Right cardiac atrium (tissue), 5 donors: Measurements from ENCODE around the gene C11orf97. TPM values are rescaled to one million over a fixed set of nuclear protein-coding genes. Genes with fewer than 3 reads are reported as not detected.
A peak's percentile ranks its signal among the peaks of the same experiment; 100 is the strongest.
"Not testable (repeated sequence)": the region's sequence is repeated elsewhere in the genome, so short reads cannot be mapped to it uniquely, and the experiment has no call there.

Experiments used
- ATAC-seq, 2 donors: fragments of 200-7000 bp; cut with Tn5 transposase; one replicate each; pipeline versions ENCODE4 v1.8.0 to v1.9.1; 2020; ENCODE audit warnings: moderate library complexity in 2 of 2, mild to moderate bottlenecking in 1 of 2
- DNase-seq, 3 donors: peaks; one replicate each; pipeline ENCODE4 v3.0.0-alpha.2; 2020
- H3K27ac ChIP-seq: one replicate; pipeline ENCODE4 v1.5.1; 2013; ENCODE audit warnings: mild to moderate bottlenecking, low read length, control low read depth, moderate library complexity
- H3K27me3 ChIP-seq: one replicate; pipeline ENCODE4 v1.6.1; 2013; ENCODE audit not compliant: control insufficient read depth, insufficient read depth
- H3K4me1 ChIP-seq: one replicate; pipeline ENCODE4 v1.6.1; 2013; ENCODE audit warnings: low read length; ENCODE audit not compliant: control insufficient read depth, insufficient read depth
- H3K4me3 ChIP-seq: one replicate; pipeline ENCODE4 v1.5.1; 2013; ENCODE audit warnings: low read length, control low read depth
- H3K9me3 ChIP-seq: one replicate; pipeline ENCODE4 v1.6.1; 2013; ENCODE audit warnings: low read length; ENCODE audit not compliant: control insufficient read depth
- WGBS: extraction: QIAGEN DNeasy Blood & Tissue Kit; methylation state at CpG from one replicate; pipeline ENCODE4 v1.1.7; 2013; 5-methylcytosine and 5-hydroxymethylcytosine counted together
- intact Hi-C, 4 donors: fragments of 100-400 bp; cut with DNase I; formaldehyde crosslinking; loops; one replicate each; pipeline versions ENCODE4 v1.11.0 to v1.14.0; 2022 to 2023
- polyA plus RNA-seq: library from polyadenylated mRNA; stranded (reverse); fragments of 200-250 nt; gene quantifications from one replicate; pipeline ENCODE4 v1.2.3, GENCODE V29; 2013
- total RNA-seq, 4 donors: library from RNA; stranded (reverse); fragmentation: NEBNext Ultra II Directional; extraction: Animal tissue kit (Norgen Biotek cat#: 25700); gene quantifications; one replicate each; pipeline ENCODE4 v1.2.1, GENCODE V29; 2021
- donor health status: healthy with polysubstance abuse.
- donor health status: DM: no; HTN: yes; CAD: no.
- donor health status: DM: no; HTN: no; CAD: no.
- donor health status: DM: no; HTN: yes; CAD: no; lungs with severe emphysema.
- donor health status: DM: yes; HTN: yes; CAD: no.

Gene C11orf97
- total and polyA plus RNA-seq, 5 donors: not detected

- DNase-seq: no peak
- no peak overlapping the region for H3K27ac ChIP-seq
- H3K9me3 ChIP-seq: no peaks in the 10 kb centered on the region
- intact Hi-C loops: no loop called here
- H3K27me3 ChIP-seq: no peaks in the 10 kb centered on the region
- no peak overlapping the region for H3K4me3 ChIP-seq
- H3K4me1 ChIP-seq: no peaks in the 10 kb centered on the region
- 83% methylated on average over 2 of the region's 2 CpGs for WGBS
- ATAC-seq: no peak
These were observed 47.1 kb downstream of the C11orf97 start for GRCh38 chr11:94559361-94559760.

GRCh38 chr11:94560834-94561233, 48.6 kb downstream of the C11orf97 start:
- Histone ChIP-seq H3K27ac (no peak overlapping the region), H3K9me3 (no peaks in the 10 kb centered on the region), H3K4me1 (no peaks in the 10 kb centered on the region), H3K4me3 (no peak overlapping the region), H3K27me3 (no peaks in the 10 kb centered on the region)
- intact Hi-C loops: loop anchor here in 3 of 4 donors (5.0 kb wide), 2 partner anchors 34 to 39 kb away; no protein-coding TSS in a partner anchor
- WGBS: 86% methylated on average over 3 of the region's 3 CpGs
- ATAC-seq (no peak), DNase-seq (no peak)

GRCh38 chr11:94563176-94563847, 51.1 kb downstream of the C11orf97 start:
- peak; percentile 95 to 97 for ATAC-seq
- Histone ChIP-seq H3K4me3 (no peak overlapping the region), H3K4me1 (no peaks in the 10 kb centered on the region), H3K9me3 (no peaks in the 10 kb centered on the region), H3K27ac (no peak overlapping the region), H3K27me3 (no peaks in the 10 kb centered on the region)
- intact Hi-C loops: loop anchor here in 3 of 4 donors (5.0 kb wide), 2 partner anchors 36 to 41 kb away; no protein-coding TSS in a partner anchor
- no peak for DNase-seq
- WGBS: 35% methylated on average over 4 of the region's 4 CpGs

- Histone ChIP-seq H3K27me3 (no peaks in the 10 kb centered on the region), H3K4me1 (no peaks in the 10 kb centered on the region), H3K9me3 (no peaks in the 10 kb centered on the region), H3K4me3 (no peak overlapping the region), H3K27ac (no peak overlapping the region)
- ATAC-seq (no peak), DNase-seq (no peak)
- 68% methylated on average over 8 of the region's 8 CpGs for WGBS
- intact Hi-C loops: loop anchor here in 3 of 4 donors (5.0 kb wide), 2 partner anchors 37 to 42 kb away; no protein-coding TSS in a partner anchor
These were observed 51.7 kb downstream of the C11orf97 start for GRCh38 chr11:94563848-94564467.

- no peak for ATAC-seq
- no peaks in the 10 kb centered on the region for H3K4me1 ChIP-seq
- intact Hi-C loops: no loop called here
- H3K4me3 ChIP-seq: no peak within 1 kb of the TSS
- H3K27me3 ChIP-seq: no peaks in the 10 kb centered on the region
- no peaks in the 10 kb centered on the region for H3K9me3 ChIP-seq
- no peak within 1 kb of the TSS for H3K27ac ChIP-seq
- WGBS: 95% methylated on average over 25 of the region's 25 CpGs
- DNase-seq: no peak
These were observed 55.0 kb downstream of the C11orf97 start, which contains the start of gene PIWIL4 for GRCh38 chr11:94567181-94567670. PIWIL4 (plus strand) TSS chr11:94567368; CDS start chr11:94567519, 151 bp downstream.

- no peaks in the 10 kb centered on the region for H3K27me3 ChIP-seq
- H3K27ac ChIP-seq: no peak overlapping the region
- DNase-seq: no peak
- H3K9me3 ChIP-seq: no peaks in the 10 kb centered on the region
- H3K4me3 ChIP-seq: no peak overlapping the region
- WGBS: 94% methylated on average over 5 of the region's 5 CpGs
- no peaks in the 10 kb centered on the region for H3K4me1 ChIP-seq
- no peak for ATAC-seq
- intact Hi-C loops: no loop called here
These were observed 55.9 kb downstream of the C11orf97 start for GRCh38 chr11:94568200-94568599.

- Histone ChIP-seq H3K4me1 (no peaks in the 10 kb centered on the region), H3K4me3 (no peak overlapping the region), H3K27me3 (no peaks in the 10 kb centered on the region), H3K9me3 (no peaks in the 10 kb centered on the region), H3K27ac (no peak overlapping the region)
- 79% methylated on average over 4 of the region's 4 CpGs for WGBS
- ATAC-seq: no peak
- intact Hi-C loops: no loop called here
- no peak for DNase-seq
These were observed 56.5 kb downstream of the C11orf97 start for GRCh38 chr11:94568717-94569116.

- H3K9me3 ChIP-seq, H3K27me3 ChIP-seq, ATAC-seq, H3K4me1 ChIP-seq, H3K27ac ChIP-seq, H3K4me3 ChIP-seq, DNase-seq, intact Hi-C loops: not testable (repeated sequence)
- 79% methylated on average over 2 of the region's 2 CpGs for WGBS
These were observed 60.7 kb downstream of the C11orf97 start for GRCh38 chr11:94572975-94573374.

GRCh38 chr11:94574193-94574961, 62.1 kb downstream of the C11orf97 start:
- intact Hi-C loops: no loop called here
- ATAC-seq (peak in 1 of 2 donors; percentile 18), DNase-seq (peak in 2 of 3 donors; percentile 35 to 50)
- Histone ChIP-seq H3K4me1 (no peaks in the 10 kb centered on the region), H3K4me3 (no peak overlapping the region), H3K9me3 (no peaks in the 10 kb centered on the region), H3K27ac (no peak overlapping the region), H3K27me3 (no peaks in the 10 kb centered on the region)
- WGBS: 74% methylated on average over 13 of the region's 13 CpGs

- ATAC-seq (no peak), DNase-seq (no peak)
- Histone ChIP-seq H3K4me3 (no peak overlapping the region), H3K27ac (no peak overlapping the region), H3K27me3 (no peaks in the 10 kb centered on the region), H3K4me1 (no peaks in the 10 kb centered on the region), H3K9me3 (no peaks in the 10 kb centered on the region)
- 88% methylated on average over 5 of the region's 5 CpGs for WGBS
- intact Hi-C loops: no loop called here
These were observed 64.0 kb downstream of the C11orf97 start for GRCh38 chr11:94576306-94576705.

GRCh38 chr11:94577841-94578240, 65.6 kb downstream of the C11orf97 start:
- Histone ChIP-seq H3K4me3 (no peak overlapping the region), H3K27me3 (no peaks in the 10 kb centered on the region), H3K4me1 (no peaks in the 10 kb centered on the region), H3K27ac (no peak overlapping the region), H3K9me3 (no peaks in the 10 kb centered on the region)
- intact Hi-C loops: no loop called here
- no peak for ATAC-seq
- DNase-seq: no peak
- 72% methylated on average over 3 of the region's 3 CpGs for WGBS
